ENCODE results near the gene ERBB3.

Gene ERBB3

DNA sequence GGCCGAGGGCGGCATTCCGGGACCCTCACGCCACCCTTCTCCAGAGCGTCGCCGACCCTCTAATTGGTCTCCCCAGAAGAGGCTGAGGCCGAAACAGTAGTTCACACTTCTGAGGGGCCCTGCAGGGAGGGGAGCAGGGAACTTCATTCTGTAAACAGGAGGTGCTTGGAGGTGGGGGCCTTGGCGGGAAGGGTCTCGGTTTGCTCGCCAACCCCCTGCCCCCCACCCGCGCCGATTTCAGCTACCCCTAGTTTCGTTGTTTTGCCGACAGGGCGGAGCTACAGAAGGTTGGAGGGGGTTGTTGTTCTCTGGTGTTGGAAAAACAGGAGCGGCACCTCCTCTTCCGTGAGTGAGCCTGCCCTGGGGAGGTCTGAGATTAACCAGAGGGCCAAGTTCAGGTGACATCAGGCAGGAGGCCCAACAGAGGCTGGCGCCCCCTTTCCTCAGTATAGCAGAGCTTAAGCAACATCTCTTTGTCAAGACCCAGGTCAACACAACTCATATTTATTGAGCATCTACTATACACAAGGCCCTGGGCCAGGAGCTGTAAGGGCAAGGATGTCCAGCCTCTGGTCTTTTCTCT, 682 bp downstream of the ERBB3 start:
- DNase-seq, result no peak

DNA sequence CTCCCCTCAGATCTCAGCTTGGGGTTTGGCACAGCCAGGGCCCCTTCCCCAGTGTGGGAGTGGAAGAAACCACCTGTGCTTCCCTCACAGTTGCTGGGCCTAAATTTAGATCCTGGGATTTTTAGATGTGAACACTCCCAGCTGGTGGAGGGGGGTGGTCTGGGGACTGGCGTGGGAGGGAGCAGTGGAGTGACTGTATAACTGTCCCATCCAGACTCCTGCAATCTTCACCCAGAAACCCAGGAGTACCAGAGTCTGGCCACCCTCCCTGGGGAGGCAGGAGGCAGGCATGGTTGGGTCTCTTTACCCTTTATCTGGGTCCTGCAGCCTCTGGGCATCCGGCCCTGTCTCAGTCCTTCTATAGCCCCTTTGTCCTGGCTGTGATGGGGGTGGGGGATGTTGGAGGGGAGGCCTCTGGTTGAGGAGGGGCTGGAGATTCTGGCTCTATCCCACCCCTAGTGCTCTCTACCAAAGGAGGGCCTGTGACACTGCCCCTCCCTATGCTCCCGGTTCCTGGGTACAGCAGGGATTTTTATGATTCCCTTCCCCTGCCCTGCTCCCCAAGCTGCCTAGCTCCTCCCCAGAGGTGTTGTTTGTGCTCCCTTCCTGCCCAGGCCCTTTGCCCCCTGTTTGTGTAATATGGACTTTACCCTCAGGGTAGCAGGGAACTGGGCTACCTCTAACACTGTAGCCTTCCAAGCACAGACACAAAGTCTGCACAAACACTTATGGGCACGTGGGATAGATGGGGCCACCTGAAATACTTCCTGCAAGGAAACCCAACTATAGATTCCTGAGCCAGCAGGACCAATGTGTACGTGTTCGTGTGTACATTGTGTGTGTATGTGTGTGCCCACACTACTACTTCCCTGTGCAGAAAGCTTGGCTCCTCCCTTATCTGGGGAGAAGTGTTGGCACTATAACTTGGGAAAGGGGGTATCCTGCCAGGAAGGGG, 1.7 kb downstream of the ERBB3 start:
- DNase-seq, result no peak

GRCh38 chr12:56082382-56082781, 2.4 kb downstream of the ERBB3 start:
- DNase-seq, result no peak

GRCh38 chr12:56082967-56083366, 3.0 kb downstream of the ERBB3 start:
- no peak for DNase-seq

DNA sequence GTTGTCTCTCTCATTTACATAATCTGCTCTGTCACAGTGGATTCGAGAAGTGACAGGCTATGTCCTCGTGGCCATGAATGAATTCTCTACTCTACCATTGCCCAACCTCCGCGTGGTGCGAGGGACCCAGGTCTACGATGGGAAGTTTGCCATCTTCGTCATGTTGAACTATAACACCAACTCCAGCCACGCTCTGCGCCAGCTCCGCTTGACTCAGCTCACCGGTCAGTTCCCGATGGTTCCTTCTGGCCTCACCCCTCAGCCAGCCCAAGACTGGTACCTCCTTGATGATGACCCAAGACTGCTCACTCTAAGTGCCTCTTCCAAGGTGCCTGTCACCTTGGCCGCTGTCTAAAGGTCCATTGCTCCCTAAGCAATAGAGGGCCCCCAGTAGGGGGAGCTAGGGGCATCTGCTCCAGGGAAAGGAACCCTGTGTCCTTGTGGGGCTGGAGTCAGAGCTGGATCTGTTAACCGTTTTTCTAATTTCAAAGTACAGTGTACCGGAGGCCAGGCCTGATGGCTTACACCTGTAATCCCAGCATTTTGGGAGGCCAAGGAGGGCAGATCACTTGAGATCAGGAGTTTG, 5.1 kb downstream of the ERBB3 start:
- peak in 1 of 2 donors; percentile 10 for DNase-seq

DNA sequence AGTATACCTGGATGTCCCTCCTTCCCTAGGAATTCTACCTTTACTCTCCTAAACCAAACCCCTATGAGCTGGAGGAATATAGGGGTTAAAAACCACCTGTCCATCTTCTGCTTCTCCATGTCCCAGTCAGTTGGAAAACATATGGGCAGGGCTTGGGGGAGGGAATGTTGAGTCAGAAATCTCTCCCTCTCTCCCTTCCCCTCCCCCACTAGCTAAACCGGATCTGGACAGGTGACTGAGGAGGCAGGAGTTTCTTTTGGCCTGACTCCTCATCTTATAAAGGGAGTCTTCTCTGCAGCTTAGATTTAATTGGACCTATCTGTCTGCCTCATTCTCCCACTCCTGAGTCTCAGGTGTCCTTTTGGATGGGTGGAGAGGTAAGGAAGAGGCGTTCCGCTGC, 6.1 kb downstream of the ERBB3 start:
- DNase-seq, result no peak

- DNase-seq, result no peak
Observed at GRCh38 chr12:56086608-56087007, 6.6 kb downstream of the ERBB3 start.

DNA sequence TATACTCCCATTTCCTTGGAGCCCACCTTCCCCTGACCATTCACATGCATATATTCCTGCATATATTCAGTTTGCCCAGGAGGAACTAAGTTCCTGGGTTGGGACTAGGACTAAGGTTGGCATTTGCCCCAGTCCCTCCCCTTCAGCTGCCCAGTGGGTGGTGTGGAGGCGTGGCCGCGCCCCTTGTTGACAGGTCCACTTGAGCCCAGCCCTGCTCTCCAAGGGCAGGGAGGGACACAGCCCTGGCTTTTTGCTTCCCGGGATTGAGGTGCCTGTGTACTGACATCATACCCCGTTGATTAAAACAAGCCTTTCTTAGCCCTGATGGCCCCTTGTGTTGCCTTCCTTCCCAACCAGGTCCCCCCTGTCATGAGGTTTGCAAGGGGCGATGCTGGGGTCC, 7.3 kb downstream of the ERBB3 start:
- no peak for DNase-seq

DNA sequence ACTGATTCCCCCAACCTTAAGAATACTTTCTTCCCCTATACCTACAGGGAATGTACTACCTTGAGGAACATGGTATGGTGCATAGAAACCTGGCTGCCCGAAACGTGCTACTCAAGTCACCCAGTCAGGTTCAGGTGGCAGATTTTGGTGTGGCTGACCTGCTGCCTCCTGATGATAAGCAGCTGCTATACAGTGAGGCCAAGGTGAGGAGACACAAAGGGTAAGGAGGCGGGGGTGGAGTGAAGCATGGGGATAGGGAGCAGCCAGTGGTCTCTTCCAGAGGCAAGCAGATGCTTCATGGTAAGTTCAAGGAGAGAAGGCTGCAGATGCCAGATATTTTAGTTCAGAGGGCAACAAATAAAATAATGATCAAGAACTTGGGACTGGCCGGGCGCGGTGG, 17.8 kb downstream of the ERBB3 start:
- DNase-seq, result no peak

GRCh38 chr12:56098592-56098991, 18.6 kb downstream of the ERBB3 start:
- no peak for DNase-seq

GRCh38 chr12:56099787-56100186, 19.8 kb downstream of the ERBB3 start:
- DNase-seq, result no peak

- no peak for DNase-seq
Observed at GRCh38 chr12:56101045-56101444, 21.1 kb downstream of the ERBB3 start.

GRCh38 chr12:56102683-56103065, 22.7 kb downstream of the ERBB3 start:
- DNase-seq, result no peak

DNA sequence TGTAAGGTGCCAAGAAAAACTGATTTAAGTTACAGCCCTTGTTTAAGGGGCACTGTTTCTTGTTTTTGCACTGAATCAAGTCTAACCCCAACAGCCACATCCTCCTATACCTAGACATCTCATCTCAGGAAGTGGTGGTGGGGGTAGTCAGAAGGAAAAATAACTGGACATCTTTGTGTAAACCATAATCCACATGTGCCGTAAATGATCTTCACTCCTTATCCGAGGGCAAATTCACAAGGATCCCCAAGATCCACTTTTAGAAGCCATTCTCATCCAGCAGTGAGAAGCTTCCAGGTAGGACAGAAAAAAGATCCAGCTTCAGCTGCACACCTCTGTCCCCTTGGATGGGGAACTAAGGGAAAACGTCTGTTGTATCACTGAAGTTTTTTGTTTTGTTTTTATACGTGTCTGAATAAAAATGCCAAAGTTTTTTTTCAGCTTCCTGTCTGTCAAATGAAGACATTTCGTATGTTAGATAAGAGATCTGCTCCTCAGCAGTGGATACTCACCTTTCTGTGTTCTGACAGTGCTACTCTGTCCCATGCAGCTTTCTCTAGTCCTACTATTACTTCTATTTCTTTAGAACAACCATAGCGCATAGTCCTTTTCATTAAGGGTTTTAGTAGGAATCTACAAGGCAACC, 23.2 kb downstream of the ERBB3 start:
- no peak for DNase-seq

DNA sequence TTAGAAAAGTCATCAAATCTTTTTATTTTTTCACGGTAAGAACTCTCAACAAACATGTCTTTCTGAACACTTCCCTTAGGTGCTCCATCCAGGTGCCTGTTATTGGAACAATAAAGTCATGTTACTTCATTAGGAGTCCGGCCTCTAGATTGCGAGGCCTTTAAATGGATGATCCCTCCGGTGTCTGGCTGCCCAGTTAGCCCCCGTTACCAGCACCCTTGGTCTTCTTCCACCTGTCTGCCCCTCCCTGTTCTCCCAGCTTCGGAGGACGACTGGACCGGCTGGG, 23.8 kb downstream of the ERBB3 start:
- no peak for DNase-seq

GRCh38 chr12:56104109-56104814, 24.3 kb downstream of the ERBB3 start, which contains the start of gene PA2G4:
TSS of gene PA2G4 (plus strand) at chr12:56104559. CDS start at chr12:56104738, 179 bp downstream.
- DNase-seq, result peak; percentile 95 to 97

DNA sequence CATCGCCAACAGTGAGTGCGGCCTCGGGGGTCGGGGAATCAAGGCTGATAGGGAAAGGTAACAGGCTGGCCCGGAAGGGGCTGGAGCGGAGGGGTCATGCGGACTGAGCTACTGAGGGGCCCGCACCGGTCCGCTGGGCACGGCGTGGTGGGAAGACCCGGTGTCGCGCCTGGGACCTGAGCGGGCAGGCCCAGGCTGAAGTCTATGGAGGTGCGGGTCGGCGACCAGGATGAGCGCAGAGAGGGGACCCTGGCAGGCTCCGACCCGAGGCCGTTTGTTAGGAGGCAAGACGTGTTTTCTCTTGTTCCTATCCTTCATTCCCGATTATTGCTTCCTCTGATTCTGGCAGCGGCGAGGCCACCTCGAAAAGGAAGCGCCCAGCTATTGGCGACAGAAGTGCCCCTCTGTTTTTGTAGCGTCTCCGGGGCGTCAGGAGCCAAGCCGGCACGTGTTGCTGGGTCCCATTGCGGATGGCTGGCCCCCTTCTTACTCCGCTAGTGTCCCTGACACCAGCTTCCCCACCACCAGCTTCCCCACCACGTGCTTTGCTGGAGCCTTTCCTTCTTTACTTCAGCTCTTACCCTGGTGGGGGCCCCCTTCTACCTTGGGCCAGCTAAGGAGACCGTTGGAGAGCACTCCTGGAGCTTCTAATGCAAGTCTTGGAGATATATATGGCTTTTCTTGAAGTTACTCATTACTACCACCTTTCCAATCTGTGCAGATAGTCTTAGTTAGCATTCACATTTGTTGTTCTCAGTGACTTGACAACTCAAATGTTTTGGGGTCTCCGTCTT, 25.0 kb downstream of the ERBB3 start:
- peak in 1 of 2 donors; percentile 24 for DNase-seq

DNA sequence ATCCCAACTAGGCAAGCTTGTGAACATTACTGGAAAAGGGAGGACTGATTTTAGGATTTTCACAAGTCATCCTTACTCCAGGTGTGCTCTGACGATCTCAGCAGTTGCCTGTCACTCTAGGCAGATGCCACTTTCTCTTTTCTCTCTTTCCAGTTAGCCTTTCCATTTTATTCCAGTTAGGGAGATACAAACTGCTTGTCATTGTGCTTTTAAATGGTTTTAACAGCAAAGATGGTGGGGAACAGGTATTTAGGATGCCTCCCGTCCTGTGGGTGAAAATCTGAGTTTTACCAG, 25.6 kb downstream of the ERBB3 start:
- no peak for DNase-seq

DNA sequence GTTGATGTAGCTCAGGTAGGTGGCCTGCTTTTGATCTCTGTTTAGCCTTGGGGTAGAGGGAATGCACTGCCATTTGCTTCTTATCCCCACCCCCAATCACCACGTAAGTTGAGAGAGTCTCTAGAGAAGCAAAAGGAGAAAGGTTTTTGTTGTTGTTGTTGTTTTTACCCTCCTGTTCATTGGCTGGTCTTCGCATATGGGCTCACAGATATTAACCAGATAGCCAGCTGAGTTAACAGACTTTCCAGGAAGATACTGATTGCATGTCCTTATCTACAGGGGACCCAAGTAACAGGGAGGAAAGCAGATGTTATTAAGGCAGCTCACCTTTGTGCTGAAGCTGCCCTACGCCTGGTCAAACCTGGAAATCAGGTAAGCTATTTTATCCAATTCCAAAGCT, 27.3 kb downstream of the ERBB3 start:
- no peak for DNase-seq

- DNase-seq, result no peak
Observed at GRCh38 chr12:56110571-56110970, 30.6 kb downstream of the ERBB3 start.

- DNase-seq, result no peak
Observed at GRCh38 chr12:56114084-56114483, 34.1 kb downstream of the ERBB3 start.

- DNase-seq, result no peak
Observed at GRCh38 chr12:56115329-56115728, 35.4 kb downstream of the ERBB3 start.
